ENCODE results near the gene EFNB1.

DNA sequence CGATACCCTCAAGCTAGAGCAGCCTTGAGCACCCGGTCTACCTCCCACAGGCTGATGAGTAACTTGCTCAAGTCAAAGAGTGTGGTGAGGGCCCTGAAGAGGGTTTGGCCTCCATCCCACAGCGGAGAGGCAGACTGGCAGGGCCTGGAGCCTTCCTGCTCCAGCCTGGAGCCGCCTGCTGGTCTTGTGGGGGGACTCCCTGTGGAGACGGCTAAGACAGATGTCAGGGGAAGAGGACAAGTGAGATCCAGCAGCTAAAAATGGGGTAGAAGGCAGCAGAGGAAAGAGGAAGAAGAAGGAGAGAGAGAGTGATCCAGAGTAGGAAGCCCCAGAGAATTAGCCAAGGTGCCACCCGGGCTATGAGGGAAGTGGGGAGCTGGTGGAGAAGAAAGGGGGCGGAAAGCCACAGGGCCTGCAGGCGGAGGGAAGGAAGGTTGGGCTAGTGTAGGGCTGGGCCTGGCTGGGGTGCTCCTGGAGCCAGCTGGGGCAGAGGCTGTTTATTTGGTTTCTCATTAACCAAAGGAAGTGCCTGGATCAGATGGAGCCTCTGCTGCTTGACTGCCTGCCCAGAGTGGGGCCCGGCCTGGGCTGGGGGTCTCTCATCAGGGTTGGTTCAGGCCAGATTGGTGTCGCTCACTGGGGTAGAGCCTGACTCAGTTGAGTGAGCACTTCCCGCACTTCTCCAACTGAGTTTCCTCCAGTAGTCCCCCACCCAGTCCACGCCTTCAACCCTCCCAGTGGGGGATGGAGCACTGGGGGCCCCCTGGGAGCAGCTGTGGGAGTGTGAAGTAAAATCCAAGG lies 14.2 kb downstream of the EFNB1 start:
- TF ChIP-seq TARDBP (IDR thresholded peaks at IDR 0.05) (no peak), HDGF (IDR thresholded peaks at IDR 0.05; ENCODE audit: borderline replicate concordance) (no peak), FOXK2 (IDR thresholded peaks at IDR 0.05) (no peak)

All from HEK293T (cell line).